ENCODE measurements around the gene SCD5. TPM values are rescaled to one million over a fixed set of nuclear protein-coding genes. Genes with fewer than 3 reads are reported as not detected.

Gene SCD5
- total RNA-seq, 1 donor from 2014 or later = 17.9 TPM

GRCh38 chr4:82667761-82668480 is 130.7 kb downstream of the SCD5 start:
- no peak for DNase-seq (ENCODE audit: low read depth)
- Histone ChIP-seq H3K36me3 (ENCODE audit: control insufficient read depth, insufficient read depth, low read length) (no peaks in the 10 kb centered on the region), H3K4me3 (ENCODE audit: low read depth, low read length) (no peak overlapping the region), H3K27me3 (ENCODE audit: control insufficient read depth, insufficient read depth, low read length) (no peaks in the 10 kb centered on the region)
- TF ChIP-seq CTCF (IDR thresholded peaks at IDR 0.05; ENCODE audit: insufficient read depth, low read length, poor library complexity, severe bottlenecking) = no peak

- no peak for DNase-seq (ENCODE audit: low read depth)
- Histone ChIP-seq H3K36me3 (ENCODE audit: control insufficient read depth, insufficient read depth, low read length) (no peaks in the 10 kb centered on the region), H3K27me3 (ENCODE audit: control insufficient read depth, insufficient read depth, low read length) (no peaks in the 10 kb centered on the region), H3K4me3 (ENCODE audit: low read depth, low read length) (no peak overlapping the region)
- no peak for TF ChIP-seq CTCF (IDR thresholded peaks at IDR 0.05; ENCODE audit: insufficient read depth, low read length, poor library complexity, severe bottlenecking)
Measured at GRCh38 chr4:82666970-82667665, 131.5 kb downstream of the SCD5 start.

GRCh38 chr4:82661181-82661992 is 137.2 kb downstream of the SCD5 start:
- no peak for TF ChIP-seq CTCF (IDR thresholded peaks at IDR 0.05; ENCODE audit: insufficient read depth, low read length, poor library complexity, severe bottlenecking)

DNA sequence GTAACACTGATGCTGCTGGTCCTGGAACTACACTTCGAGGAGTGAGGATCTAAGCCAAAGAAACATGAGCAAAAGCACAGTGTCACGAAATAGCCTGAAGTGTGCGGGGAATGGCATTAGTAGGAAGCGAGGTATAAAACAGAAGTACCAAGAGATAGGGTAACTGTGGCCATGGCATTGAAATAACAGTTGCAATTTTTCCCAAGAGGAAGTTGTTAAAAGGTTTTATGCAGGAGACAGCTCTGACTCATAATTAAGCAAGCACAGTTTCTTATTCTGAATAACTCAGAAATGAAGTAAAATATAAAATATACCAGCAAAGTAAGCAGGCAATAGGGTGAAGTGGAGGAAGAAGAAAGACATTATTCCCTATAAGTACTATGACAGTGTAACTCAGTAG is 146.5 kb downstream of the SCD5 start:
- Histone ChIP-seq H3K4me3 (ENCODE audit: low read depth, low read length) (no peak overlapping the region), H3K36me3 (ENCODE audit: control insufficient read depth, insufficient read depth, low read length) (no peaks in the 10 kb centered on the region), H3K27me3 (ENCODE audit: control insufficient read depth, insufficient read depth, low read length) (no peaks in the 10 kb centered on the region)
- no peak for TF ChIP-seq CTCF (IDR thresholded peaks at IDR 0.05; ENCODE audit: insufficient read depth, low read length, poor library complexity, severe bottlenecking)
- no peak for DNase-seq (ENCODE audit: low read depth)

More at GRCh38 chr4:82661181-82661992, 137.2 kb downstream of the SCD5 start:
- Histone ChIP-seq H3K27me3 (ENCODE audit: control insufficient read depth, insufficient read depth, low read length) (no peaks in the 10 kb centered on the region), H3K4me3 (ENCODE audit: low read depth, low read length) (no peak overlapping the region), H3K36me3 (ENCODE audit: control insufficient read depth, insufficient read depth, low read length) (no peaks in the 10 kb centered on the region)
- no peak for DNase-seq (ENCODE audit: low read depth)

DNA sequence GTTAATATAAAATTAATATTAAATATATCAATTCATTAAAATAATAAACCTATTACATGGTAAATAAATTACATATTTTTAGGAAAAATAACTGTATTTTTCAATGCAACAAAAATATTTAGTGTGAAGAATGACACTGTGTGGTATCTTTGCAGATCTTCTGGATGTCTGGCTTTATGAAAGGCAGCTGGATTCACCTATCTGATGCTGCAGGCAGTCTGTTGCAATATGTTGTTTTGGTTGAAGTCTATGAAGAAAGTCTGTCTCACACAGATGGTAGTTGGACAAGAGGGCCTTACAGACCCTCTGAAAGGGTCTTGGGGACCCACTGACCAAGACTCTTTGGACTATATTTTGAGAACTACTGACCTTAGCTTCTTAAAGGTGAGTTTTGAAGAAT is 147.7 kb downstream of the SCD5 start:
- Histone ChIP-seq H3K4me3 (ENCODE audit: low read depth, low read length) (no peak overlapping the region), H3K27me3 (ENCODE audit: control insufficient read depth, insufficient read depth, low read length) (no peaks in the 10 kb centered on the region), H3K36me3 (ENCODE audit: control insufficient read depth, insufficient read depth, low read length) (no peaks in the 10 kb centered on the region)
- TF ChIP-seq CTCF (IDR thresholded peaks at IDR 0.05; ENCODE audit: insufficient read depth, low read length, poor library complexity, severe bottlenecking) = no peak
- DNase-seq (ENCODE audit: low read depth) = no peak

Data from kidney epithelial cell (primary cell).